ENCODE measurements around the gene EVI5L. TPM values are rescaled to one million over a fixed set of nuclear protein-coding genes. Genes with fewer than 3 reads are reported as not detected.
A peak's percentile ranks its signal among the peaks of the same experiment; 100 is the strongest.

EVI5L gene
- total RNA-seq, 1 experiment from 2014 or later = 3.2 TPM

GRCh38 chr19:7894612-7895309, 64.7 kb downstream of the EVI5L start:
- no peak for DNase-seq (ENCODE audit: low read depth)

GRCh38 chr19:7895565-7895964, 65.5 kb downstream of the EVI5L start:
- no peak for DNase-seq (ENCODE audit: low read depth)

- no peak for DNase-seq (ENCODE audit: low read depth)
These were observed 67.3 kb downstream of the EVI5L start for GRCh38 chr19:7897292-7897691.

GRCh38 chr19:7898967-7899366, 68.9 kb downstream of the EVI5L start:
- no peak for DNase-seq (ENCODE audit: low read depth)

- no peak for DNase-seq (ENCODE audit: low read depth)
These were observed 69.8 kb downstream of the EVI5L start for GRCh38 chr19:7899751-7900378.

GRCh38 chr19:7900401-7900870, 70.4 kb downstream of the EVI5L start:
- no peak for DNase-seq (ENCODE audit: low read depth)

GRCh38 chr19:7900931-7901330, 70.9 kb downstream of the EVI5L start:
- DNase-seq (ENCODE audit: low read depth) = no peak

GRCh38 chr19:7901337-7901736, 71.3 kb downstream of the EVI5L start:
- no peak for DNase-seq (ENCODE audit: low read depth)

GRCh38 chr19:7902796-7903243, 72.8 kb downstream of the EVI5L start:
- no peak for DNase-seq (ENCODE audit: low read depth)

- peak; percentile 99 for DNase-seq (ENCODE audit: low read depth)
These were observed 73.4 kb downstream of the EVI5L start, which contains the start of gene MAP2K7 for GRCh38 chr19:7903244-7904073. Gene MAP2K7 (plus strand): TSS chr19:7903877. CDS start chr19:7903945, 68 bp downstream.

GRCh38 chr19:7904074-7905020, 74.3 kb downstream of the EVI5L start:
- DNase-seq (ENCODE audit: low read depth) = no peak

GRCh38 chr19:7905268-7905667, 75.2 kb downstream of the EVI5L start:
- no peak for DNase-seq (ENCODE audit: low read depth)

- DNase-seq (ENCODE audit: low read depth) = no peak
These were observed 75.8 kb downstream of the EVI5L start for GRCh38 chr19:7905859-7906258.

GRCh38 chr19:7907122-7907521, 77.1 kb downstream of the EVI5L start:
- no peak for DNase-seq (ENCODE audit: low read depth)

- no peak for DNase-seq (ENCODE audit: low read depth)
These were observed 77.5 kb downstream of the EVI5L start for GRCh38 chr19:7907544-7907943.

- DNase-seq (ENCODE audit: low read depth) = no peak
These were observed 78.2 kb downstream of the EVI5L start for GRCh38 chr19:7908078-7908699.

- DNase-seq (ENCODE audit: low read depth) = no peak
These were observed 78.9 kb downstream of the EVI5L start for GRCh38 chr19:7908742-7909461.

- no peak for DNase-seq (ENCODE audit: low read depth)
These were observed 79.6 kb downstream of the EVI5L start for GRCh38 chr19:7909471-7910067.

All from HT1080 (cell line).